ENCODE results near the gene FIG4. TPM values are rescaled to one million over a fixed set of nuclear protein-coding genes. Genes with fewer than 3 reads are reported as not detected.
"Not testable (repeated sequence)": the region's sequence is repeated elsewhere in the genome, so short reads cannot be mapped to it uniquely, and the experiment has no call there.

The FIG4 gene
- total RNA-seq, 1 donor from 2014 or later = 13.5 TPM

DNA sequence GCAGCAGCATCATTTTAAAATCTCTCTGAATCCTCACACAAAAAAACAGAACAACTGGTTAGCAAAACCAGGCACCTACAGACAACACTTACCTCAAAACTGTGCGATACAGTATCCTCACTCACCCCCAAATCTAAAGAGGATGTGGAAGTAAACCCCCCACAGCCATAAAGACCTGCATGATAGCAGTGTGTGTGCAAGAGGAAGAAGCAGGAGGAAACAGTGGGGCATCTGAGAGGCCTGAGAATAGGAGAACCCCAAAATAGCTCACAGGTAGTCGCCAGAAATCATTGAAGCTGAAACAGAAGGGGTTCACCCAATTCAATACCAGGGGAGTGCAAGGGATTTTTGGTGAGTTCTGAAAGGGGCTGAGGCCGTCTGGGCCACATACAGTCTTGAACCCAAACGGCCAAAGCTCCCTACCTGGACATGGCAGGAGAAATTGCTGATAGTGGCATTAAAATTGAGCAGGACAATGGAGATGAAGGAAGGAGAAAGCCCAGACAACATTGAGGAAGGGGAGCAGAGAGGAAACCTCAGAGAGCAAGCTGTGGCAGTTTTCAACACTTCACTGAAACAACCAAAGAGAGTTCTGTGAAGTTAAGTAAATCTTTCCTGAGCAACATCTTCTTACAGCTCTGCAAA is 129.7 kb downstream of the FIG4 start:
- peaks cover 7% of the 10 kb centered on the region for H3K36me3 Mint-ChIP-seq (ENCODE audit: unreplicated experiment)
- no peaks in the 10 kb centered on the region for H3K9me3 Mint-ChIP-seq (ENCODE audit: unreplicated experiment)
- no peak overlapping the region for H3K4me3 Mint-ChIP-seq (ENCODE audit: unreplicated experiment)
- no peaks in the 10 kb centered on the region for H3K4me1 Mint-ChIP-seq (ENCODE audit: unreplicated experiment)
- H3K27me3 Mint-ChIP-seq (ENCODE audit: unreplicated experiment) = no peaks in the 10 kb centered on the region
- no peak overlapping the region for H3K27ac Mint-ChIP-seq (ENCODE audit: unreplicated experiment)
- no peak for DNase-seq (ENCODE audit: extremely low spot score, unreplicated experiment)
- TF ChIP-seq, protein P1, sequence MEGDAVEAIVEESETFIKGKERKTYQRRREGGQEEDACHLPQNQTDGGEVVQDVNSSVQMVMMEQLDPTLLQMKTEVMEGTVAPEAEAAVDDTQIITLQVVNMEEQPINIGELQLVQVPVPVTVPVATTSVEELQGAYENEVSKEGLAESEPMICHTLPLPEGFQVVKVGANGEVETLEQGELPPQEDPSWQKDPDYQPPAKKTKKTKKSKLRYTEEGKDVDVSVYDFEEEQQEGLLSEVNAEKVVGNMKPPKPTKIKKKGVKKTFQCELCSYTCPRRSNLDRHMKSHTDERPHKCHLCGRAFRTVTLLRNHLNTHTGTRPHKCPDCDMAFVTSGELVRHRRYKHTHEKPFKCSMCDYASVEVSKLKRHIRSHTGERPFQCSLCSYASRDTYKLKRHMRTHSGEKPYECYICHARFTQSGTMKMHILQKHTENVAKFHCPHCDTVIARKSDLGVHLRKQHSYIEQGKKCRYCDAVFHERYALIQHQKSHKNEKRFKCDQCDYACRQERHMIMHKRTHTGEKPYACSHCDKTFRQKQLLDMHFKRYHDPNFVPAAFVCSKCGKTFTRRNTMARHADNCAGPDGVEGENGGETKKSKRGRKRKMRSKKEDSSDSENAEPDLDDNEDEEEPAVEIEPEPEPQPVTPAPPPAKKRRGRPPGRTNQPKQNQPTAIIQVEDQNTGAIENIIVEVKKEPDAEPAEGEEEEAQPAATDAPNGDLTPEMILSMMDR (IDR thresholded peaks at IDR 0.05) = no peak

DNA sequence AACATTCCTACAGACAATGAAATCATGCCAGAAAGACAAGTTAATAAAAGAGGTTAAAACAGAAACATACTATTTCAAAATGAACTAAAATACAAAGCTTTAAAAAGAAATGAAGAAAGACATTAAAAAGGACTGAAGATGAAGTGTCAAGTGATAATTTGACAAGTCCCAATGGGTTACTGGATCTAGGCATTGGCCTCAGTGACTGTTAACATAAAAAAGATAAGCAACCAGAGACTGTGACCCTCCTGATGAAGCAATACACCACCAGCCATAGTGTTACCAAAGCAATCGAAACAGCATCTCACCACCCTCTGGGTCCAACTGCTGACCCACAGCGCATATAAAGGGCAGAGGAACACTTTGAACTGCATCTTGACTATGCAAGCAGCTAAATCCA is 130.3 kb downstream of the FIG4 start:
- H3K36me3 Mint-ChIP-seq (ENCODE audit: unreplicated experiment) = peaks cover 10% of the 10 kb centered on the region
- H3K4me3 Mint-ChIP-seq (ENCODE audit: unreplicated experiment) = no peak overlapping the region
- TF ChIP-seq, protein P1 (IDR thresholded peaks at IDR 0.05) = no peak
- DNase-seq (ENCODE audit: extremely low spot score, unreplicated experiment) = no peak
- H3K27ac Mint-ChIP-seq (ENCODE audit: unreplicated experiment) = no peak overlapping the region
- H3K27me3 Mint-ChIP-seq (ENCODE audit: unreplicated experiment) = no peaks in the 10 kb centered on the region
- H3K4me1 Mint-ChIP-seq (ENCODE audit: unreplicated experiment) = no peaks in the 10 kb centered on the region
- no peaks in the 10 kb centered on the region for H3K9me3 Mint-ChIP-seq (ENCODE audit: unreplicated experiment)

DNA sequence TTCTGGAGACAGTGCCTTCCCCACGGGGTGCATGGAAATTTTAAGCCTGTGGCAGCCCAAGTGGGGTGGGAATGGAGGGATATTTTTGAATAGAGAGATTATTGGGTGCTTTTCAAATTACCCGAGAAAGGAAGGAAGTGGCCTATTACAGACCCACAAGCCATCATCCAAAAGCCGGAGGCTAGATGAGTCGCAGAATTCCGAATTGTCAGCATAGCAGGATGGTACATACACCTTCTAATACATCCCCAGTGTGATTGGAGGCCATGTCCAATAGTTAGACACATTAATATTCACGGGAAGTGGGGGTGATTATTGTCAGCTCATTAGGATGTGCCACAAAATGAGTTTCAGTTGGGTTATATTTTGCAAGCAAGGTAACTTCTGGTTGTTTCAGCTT is 133.0 kb downstream of the FIG4 start:
- H3K27ac Mint-ChIP-seq (ENCODE audit: unreplicated experiment) = no peak overlapping the region
- H3K9me3 Mint-ChIP-seq (ENCODE audit: unreplicated experiment) = no peaks in the 10 kb centered on the region
- no peak for DNase-seq (ENCODE audit: extremely low spot score, unreplicated experiment)
- H3K27me3 Mint-ChIP-seq (ENCODE audit: unreplicated experiment) = no peaks in the 10 kb centered on the region
- H3K36me3 Mint-ChIP-seq (ENCODE audit: unreplicated experiment) = peaks cover 17% of the 10 kb centered on the region
- TF ChIP-seq, protein P1 (IDR thresholded peaks at IDR 0.05) = no peak
- H3K4me1 Mint-ChIP-seq (ENCODE audit: unreplicated experiment) = no peaks in the 10 kb centered on the region
- H3K4me3 Mint-ChIP-seq (ENCODE audit: unreplicated experiment) = no peak overlapping the region

DNA sequence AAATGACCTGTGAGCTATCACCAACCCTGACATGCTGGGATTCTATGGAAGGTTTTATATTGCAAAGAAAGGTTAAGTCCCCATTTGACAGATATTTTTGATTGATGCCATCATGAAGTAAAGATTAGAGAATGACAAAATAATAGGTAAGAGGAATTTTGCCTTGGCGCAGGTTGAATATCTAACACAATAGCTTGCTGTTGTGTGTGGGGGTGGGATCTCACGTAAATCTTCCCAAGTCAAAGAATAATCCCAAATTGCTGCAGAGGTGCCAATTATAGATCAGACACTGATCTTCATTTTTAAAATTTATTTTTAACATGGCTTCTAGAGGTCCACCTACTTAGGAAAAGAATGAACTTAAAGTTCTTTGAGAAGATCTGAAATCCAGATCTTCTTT is 135.5 kb downstream of the FIG4 start:
- no peak for DNase-seq (ENCODE audit: extremely low spot score, unreplicated experiment)
- no peaks in the 10 kb centered on the region for H3K4me1 Mint-ChIP-seq (ENCODE audit: unreplicated experiment)
- peaks cover 13% of the 10 kb centered on the region for H3K9me3 Mint-ChIP-seq (ENCODE audit: unreplicated experiment)
- TF ChIP-seq, protein P1 (IDR thresholded peaks at IDR 0.05) = no peak
- H3K36me3 Mint-ChIP-seq (ENCODE audit: unreplicated experiment) = peaks cover 23% of the 10 kb centered on the region
- H3K4me3 Mint-ChIP-seq (ENCODE audit: unreplicated experiment) = no peak overlapping the region
- no peak overlapping the region for H3K27ac Mint-ChIP-seq (ENCODE audit: unreplicated experiment)
- no peaks in the 10 kb centered on the region for H3K27me3 Mint-ChIP-seq (ENCODE audit: unreplicated experiment)

DNA sequence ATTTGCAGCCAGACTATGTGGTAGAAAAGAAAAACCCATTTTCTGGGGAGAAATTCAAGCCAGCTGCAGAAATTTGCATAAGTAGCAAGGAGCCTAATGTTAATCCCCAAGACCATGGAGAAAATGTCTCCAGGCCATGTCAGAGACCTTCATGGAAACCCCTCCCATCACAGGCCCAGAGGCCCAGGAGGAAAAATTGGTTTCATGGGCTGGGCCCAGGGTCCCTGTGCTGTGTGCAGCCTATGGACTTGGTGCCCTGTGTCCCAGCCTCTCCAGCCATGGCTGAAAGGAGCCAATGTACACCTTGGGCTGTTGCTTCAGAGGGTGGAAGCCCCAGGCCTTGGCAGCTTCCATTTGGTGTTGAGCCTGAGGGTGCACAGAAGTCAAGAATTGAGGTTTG is 140.3 kb downstream of the FIG4 start:
- peaks cover 16% of the 10 kb centered on the region for H3K36me3 Mint-ChIP-seq (ENCODE audit: unreplicated experiment)
- not testable (repeated sequence) for DNase-seq (ENCODE audit: extremely low spot score, unreplicated experiment); H3K4me3 Mint-ChIP-seq (ENCODE audit: unreplicated experiment); H3K27me3 Mint-ChIP-seq (ENCODE audit: unreplicated experiment); H3K4me1 Mint-ChIP-seq (ENCODE audit: unreplicated experiment); H3K27ac Mint-ChIP-seq (ENCODE audit: unreplicated experiment)
- H3K9me3 Mint-ChIP-seq (ENCODE audit: unreplicated experiment) = peaks cover 13% of the 10 kb centered on the region

DNA sequence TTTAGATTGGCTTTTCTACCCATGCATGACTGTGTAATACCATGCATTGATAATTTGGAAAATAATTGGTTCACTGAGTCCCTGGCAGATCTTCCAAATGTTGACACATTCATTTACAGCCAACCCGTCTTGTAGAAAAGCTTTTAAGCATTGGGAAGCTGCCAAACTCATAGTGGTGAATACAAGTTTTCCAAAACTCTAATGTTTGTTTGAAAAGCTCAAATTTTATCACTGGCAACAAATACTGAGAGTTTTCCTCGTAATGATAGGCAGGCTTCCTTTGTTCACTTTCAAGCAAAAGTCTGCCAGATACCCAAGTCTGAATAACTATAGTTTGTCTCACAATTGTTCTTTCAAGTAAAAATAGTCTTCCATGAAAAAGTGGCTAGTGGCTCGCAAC is 143.0 kb downstream of the FIG4 start:
- TF ChIP-seq, protein P1 (IDR thresholded peaks at IDR 0.05) = no peak
- no peak overlapping the region for H3K4me3 Mint-ChIP-seq (ENCODE audit: unreplicated experiment)
- H3K27ac Mint-ChIP-seq (ENCODE audit: unreplicated experiment) = no peak overlapping the region
- H3K27me3 Mint-ChIP-seq (ENCODE audit: unreplicated experiment) = no peaks in the 10 kb centered on the region
- H3K4me1 Mint-ChIP-seq (ENCODE audit: unreplicated experiment) = no peaks in the 10 kb centered on the region
- H3K9me3 Mint-ChIP-seq (ENCODE audit: unreplicated experiment) = peaks cover 13% of the 10 kb centered on the region
- DNase-seq (ENCODE audit: extremely low spot score, unreplicated experiment) = no peak
- peaks cover 8% of the 10 kb centered on the region for H3K36me3 Mint-ChIP-seq (ENCODE audit: unreplicated experiment)
